NCI-H1048 (cell line): ENCODE data around the gene KRTAP10-3.
"Not testable (repeated sequence)": the region's sequence is repeated elsewhere in the genome, so short reads cannot be mapped to it uniquely, and the experiment has no call there.

Experiments
- DNase-seq: peaks from one replicate; lab custom pipeline; 2025; lab: John Stamatoyannopoulos, UW

The KRTAP10-3 gene, protein sequence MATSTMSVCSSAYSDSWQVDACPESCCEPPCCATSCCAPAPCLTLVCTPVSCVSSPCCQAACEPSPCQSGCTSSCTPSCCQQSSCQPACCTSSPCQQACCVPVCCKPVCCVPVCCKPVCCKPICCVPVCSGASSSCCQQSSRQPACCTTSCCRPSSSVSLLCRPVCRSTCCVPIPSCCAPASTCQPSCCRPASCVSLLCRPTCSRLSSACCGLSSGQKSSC

DNA sequence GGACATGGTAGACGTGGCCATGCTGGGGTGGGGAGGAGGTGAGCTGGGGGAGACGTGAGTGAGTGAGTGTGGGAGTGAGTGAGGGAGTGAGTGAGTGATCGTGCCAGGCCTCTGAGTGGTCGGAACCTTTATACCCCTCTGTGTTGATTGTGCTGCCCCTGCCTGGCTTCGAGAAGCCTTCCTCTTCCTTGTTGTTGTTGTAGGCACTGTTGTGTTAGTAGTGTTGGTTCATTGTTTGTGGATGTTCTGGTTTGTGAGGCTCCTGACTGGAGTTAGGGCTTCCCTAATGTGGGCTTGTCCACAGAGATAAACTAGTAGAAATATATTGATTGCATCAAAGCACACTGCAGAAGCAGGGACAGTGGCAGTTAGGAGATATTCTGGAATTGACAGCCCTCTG lies at the start of gene KRTAP10-3:
TSS of gene KRTAP10-3 (minus strand) at position 101 of the 400 bp plus-strand sequence. CDS start at position 21, 80 bp downstream.
- DNase-seq: no peak

DNA sequence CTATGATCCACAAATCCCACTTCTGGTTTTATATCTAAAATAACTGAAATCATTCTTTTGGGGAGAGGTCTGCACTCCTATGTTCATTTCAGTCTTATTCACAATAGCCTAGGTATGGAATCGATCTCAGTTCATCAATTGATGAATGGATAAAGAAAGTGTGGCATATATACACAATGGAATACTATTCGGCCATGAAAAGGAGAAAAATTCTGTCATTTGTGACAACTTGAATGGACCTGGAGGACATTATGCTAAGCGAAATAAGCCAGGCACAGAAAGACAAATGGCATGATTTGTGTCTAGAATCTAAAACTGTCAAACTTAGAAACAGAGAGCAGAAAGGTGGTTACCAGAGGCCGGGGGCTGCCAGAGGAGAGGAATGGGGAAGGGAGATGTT lies 47.9 kb upstream of the KRTAP10-3 start:
- DNase-seq: no peak

DNA sequence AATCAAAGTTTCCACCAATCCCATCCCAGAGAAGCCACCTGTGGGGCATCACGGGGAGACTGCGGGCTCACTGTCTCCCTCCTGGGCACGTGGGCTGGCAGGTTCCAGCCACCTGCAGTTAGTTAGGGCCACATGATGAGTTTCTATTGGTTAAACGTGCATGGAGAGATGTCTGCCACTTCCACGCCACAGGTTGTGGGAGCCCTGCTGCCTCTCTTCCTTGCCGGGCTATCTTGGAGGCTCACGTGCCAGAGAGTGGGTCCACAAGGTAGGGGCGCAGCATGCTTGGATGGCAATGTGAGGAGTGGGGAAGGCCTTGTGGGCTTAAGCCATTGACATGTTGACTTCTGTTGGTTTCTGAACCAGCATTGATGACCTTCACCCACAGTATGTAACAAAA lies 45.3 kb upstream of the KRTAP10-3 start:
- no peak for DNase-seq

DNA sequence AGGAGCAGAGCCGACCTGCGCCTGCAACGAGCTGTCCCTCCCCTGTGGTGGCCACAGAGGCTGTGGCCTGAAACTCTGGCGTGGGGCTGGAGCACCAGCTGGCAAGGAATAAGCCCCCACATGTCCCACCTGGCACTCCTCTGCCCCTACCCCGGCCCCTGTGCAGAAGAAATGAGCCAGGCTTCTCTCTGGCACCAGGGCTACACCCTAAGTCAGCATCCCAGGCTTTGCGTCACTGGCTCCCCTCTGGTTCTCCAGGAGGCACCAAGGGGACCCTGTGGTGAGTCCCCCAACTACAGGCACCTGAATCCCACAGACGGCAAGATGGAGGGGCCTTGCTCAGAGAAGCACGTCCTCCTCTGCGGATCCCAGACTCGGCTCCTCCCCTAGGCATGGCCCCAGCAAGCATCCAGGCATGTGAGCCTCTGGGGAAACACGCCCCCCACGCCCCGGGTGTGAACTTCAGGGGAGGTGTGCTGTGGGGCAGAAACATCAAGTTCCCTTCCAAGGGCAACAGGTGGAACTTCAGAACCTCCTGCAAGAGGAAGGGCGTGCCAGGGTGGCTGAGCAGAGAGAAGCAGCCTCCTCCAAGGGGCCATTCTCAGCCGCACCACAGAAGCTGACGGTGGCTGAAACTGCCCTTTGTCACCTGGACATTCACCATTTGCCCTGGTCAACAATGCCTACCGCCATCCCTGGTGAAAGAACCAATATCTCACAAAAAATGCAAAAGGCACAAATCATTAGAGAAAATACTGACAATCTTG lies 44.7 kb upstream of the KRTAP10-3 start:
- no peak for DNase-seq

DNA sequence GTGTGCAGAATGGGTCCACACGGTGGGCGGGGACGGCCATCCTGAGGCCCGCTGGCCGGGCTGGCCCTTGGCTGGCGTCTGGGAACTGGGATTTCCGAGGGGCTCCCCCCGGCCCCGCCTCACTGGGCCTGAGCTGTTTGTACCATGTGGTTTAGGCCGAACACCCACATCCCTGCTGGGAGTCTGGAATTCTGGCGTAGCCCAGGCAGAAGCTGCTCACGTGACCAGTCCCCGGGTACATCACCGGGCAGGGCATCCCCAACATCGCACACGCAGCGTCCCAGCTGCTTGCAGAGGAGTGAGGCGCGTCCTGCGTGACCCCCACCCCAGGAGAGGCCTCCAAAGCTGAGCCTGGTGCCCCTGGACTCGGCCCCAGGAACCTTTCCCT lies 43.9 kb upstream of the KRTAP10-3 start:
- no peak for DNase-seq

DNA sequence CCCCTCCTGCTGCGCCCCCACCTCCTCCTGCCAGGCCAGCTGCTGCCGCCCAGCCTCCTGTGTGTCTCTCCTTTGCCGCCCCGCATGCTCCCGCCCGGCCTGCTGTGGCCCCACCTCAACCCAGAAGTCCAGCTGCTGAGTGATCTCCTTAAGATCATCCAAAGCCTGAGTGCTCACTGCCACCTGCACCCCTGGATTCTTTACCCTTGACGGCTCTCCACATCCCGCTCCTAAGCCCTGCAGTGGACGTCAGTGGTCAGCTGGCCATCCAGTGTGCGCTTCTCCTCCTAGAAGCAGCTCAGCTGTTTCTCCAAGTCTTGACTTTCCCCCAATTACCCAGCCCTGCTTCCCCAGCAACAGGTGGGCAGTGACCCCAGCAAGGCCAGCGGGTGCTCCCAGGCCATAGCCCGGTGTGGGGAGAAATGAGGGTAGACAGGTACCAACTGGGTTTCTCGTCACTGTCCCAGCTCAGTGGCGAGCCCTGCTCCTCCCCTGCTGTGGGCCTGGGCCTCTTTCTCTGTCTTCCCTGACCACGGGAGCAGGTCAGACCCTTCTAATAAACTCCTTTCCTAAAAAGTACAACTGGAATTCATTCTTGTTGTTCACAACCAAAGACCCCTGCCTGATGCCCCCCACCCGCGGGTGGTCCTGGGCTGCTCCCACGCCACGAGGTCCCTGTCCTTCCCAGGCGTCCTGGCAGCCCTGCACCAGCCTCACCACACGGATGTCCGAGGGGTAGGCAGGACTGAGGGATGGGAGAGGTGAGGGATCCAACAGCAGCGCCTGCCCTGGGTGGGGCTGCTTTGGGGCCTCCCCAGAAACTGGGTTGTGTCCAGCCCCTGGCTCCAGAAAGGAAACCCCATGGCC lies 43.2 kb upstream of the KRTAP10-3 start:
- DNase-seq: no peak

DNA sequence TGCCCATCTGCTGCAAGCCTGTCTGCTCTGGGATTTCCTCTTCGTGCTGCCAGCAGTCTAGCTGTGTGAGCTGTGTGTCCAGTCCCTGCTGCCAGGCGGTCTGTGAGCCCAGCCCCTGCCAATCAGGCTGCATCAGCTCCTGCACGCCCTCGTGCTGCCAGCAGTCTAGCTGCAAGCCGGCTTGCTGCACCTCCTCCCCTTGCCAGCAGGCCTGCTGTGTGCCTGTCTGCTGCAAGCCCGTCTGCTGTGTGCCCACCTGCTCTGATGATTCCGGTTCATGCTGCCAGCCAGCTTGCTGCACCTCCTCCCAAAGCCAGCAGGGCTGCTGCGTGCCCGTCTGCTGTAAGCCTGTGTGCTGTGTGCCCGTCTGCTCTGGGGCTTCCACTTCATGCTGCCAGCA lies 42.5 kb upstream of the KRTAP10-3 start:
- not testable (repeated sequence) for DNase-seq

DNA sequence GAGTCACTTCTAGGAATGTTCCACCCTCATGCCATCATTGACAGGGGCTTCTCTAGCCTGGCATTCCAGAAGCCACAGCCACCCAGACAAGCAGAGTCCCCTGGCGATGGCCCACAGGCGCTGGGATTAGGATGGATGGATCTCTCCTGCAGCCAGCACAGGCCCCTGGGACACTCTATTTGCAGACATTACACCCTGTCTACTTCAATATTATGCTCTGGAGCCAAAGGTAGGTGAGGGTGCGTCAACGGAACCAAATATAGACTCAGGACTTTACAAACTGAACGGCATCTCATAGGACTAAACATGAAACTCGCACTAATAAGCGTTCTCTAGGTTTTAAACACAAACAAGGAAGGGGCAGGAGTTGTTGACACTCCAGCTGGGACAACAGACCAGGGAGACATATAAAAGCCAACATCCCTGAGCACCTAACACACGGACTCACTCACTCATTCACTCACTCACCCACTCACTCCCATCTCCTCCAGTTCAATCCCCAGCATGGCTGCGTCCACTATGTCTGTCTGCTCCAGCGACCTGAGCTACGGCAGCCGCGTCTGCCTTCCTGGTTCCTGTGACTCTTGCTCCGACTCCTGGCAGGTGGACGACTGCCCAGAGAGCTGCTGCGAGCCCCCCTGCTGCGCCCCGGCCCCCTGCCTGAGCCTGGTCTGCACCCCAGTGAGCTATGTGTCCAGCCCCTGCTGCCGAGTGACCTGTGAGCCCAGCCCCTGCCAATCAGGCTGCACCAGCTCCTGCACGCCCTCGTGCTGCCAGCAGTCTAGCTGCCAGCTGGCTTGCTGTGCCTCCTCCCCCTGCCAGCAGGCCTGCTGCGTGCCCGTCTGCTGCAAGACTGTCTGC lies 41.8 kb upstream of the KRTAP10-3 start, which contains the start of gene KRTAP10-7:
TSS of gene KRTAP10-7 (plus strand) at position 480 of the 861 bp plus-strand sequence. CDS start at position 505, 25 bp downstream.
- DNase-seq: not testable (repeated sequence)

DNA sequence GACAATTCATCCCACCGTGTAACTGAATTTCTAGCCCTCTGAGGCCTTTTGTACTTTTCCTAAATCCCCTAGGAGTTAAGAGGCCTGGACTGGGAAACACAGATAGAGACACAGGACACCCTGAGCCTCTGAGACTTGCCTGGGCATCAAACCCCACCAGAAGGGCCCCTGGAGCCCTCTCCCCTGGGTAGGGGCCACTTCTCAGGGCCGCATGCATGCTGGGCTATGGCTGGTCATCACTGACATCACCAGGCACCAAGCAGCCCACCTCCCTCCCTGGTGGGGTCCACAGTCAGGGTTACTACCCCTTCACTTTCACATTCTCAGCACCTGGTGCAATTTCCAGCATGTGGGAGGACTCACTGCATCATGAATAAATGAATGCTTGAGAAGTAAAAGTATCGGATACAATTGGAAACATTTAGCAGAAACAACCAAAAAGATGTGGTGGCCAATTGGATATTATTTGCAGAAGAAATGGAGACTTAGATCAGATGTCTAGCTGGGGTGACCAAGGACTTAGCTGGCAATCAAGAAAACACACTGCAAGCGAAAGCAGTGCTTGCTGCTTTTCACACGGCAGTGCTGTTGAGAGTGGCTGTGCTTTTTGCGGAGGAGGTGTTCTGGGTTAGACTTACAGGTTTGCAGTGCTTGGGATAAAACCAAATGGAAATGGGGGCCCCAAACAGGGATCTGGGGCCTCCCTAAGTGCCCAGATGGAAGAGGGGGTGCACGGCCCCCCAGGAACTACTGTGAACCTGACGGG lies 40.9 kb upstream of the KRTAP10-3 start:
- no peak for DNase-seq

DNA sequence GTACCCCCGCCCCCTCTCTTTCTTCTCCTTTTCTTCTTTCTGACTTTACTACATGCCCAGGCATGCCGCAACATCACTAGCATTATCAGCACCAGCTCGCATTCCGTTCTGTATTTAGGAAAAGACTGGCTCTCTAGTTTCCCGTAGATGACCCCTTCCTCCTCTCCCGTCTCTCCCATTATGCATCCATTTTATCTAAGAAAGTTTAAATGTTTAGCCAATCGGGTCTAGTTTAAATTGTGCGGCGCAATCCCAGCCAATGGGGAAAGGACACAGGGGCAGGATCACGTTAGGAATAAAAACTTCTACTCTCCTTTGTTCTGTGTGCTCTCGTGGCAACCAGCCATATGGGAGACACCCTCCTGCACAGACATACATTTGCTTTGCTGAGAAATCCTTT lies 39.5 kb upstream of the KRTAP10-3 start:
- no peak for DNase-seq

DNA sequence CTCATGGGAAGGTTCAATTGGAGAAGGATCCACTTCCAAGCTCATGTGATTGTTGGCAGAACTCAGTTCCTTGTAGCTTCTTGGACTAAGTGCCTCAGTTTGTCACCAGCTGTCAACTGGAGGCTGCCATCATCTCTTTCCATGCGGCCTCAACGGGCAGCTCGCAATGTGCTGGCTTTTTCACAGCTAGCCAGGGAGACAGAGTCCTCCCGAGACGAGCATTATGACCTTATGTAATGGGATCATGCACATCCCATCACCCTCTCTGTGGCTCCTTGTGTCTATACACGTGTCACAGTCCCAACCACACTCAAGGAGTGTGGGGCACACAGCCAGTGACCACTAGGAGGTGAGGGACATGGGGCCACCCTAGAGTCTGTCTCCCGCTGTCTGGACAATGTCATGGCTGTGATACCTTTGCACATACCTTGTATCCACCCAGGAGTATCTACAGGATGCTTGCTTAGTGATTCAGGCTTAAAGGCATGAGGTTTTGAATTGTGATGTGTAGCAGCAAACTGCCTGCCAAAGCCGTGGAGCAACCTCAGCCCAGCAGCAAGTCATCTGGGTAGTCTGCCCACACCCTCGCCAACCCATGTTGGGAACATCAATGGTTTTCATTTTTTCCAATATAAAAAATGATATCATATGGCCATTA lies 37.6 kb upstream of the KRTAP10-3 start:
- DNase-seq: no peak

DNA sequence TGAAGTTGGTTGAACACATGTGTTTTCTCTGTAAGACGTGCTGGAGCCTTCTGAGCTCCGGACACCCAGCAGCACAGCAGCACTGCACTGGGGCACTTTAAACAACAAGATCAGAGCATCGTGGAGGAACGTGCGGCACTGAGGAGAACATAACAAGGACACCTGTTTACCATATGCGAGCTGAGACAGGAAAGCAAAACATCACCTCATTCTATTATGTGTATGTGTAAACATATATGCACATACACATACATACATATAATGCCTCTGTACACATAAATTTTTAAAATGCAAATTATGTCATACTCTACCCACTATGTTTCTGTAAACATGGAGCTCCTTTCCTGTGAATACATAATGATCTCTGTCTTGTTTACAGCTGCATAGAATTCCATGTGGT lies 36.9 kb upstream of the KRTAP10-3 start:
- DNase-seq: no peak

DNA sequence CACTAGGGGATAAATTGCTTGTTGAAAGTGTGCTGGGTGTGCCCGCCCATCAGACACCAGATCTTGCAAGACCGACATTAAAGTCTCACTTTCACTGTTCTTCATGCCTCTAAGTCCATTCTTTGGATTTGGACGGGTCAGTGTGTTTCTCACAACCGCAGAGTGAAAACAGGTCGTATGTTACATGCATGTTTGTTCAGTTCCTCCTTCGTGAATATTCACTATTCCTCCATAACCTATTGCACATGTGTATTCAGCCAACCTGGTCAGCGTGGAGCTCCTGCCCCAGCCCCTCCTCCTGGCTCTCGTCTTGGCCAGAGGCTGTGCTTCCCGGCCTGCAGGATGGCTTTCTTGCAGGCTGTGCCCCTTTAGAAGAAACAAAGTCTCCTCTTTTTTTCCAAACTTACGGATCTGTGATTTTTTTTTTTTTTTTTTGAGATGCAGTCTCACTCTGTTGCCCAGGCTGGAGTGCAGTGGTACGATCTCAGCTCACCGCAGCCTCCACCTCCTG lies 35.9 kb upstream of the KRTAP10-3 start:
- DNase-seq: no peak

DNA sequence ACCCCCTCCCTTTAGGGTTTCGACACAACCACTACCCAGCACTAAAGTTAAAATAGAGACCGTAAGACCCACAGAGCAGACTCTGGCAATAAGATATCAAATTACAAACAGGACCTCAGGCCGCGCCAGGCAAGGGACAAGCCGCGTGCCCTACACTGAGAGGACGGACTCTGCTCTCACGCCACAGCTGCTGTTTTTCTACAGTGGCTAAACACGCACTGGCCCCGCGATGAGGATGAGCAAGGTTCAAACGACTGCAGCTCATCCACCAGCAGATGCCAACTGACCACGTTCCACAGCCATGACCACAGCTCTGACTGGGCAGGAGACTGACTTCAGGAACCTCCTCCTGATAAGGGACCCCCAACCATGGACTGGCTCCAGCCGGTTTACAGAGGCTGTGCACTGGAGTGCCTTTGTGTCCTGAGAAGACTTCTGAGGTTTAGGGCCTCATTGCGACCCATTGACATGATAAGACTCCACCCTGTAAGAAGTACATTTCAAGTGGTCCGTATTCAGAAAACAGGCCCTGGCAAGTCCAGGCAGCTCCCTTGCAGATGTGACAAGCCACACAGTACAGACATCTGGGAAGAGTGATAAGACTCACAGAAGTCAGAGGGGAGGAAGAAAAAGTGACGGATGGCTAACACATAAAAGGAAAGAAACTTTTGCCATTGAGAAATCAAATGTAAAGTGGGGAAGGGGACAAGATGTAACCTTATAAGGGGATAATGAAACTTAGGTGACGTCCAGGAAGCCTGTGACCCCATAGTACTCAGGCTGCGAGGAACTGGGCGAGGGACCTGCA lies 35.2 kb upstream of the KRTAP10-3 start:
- no peak for DNase-seq

DNA sequence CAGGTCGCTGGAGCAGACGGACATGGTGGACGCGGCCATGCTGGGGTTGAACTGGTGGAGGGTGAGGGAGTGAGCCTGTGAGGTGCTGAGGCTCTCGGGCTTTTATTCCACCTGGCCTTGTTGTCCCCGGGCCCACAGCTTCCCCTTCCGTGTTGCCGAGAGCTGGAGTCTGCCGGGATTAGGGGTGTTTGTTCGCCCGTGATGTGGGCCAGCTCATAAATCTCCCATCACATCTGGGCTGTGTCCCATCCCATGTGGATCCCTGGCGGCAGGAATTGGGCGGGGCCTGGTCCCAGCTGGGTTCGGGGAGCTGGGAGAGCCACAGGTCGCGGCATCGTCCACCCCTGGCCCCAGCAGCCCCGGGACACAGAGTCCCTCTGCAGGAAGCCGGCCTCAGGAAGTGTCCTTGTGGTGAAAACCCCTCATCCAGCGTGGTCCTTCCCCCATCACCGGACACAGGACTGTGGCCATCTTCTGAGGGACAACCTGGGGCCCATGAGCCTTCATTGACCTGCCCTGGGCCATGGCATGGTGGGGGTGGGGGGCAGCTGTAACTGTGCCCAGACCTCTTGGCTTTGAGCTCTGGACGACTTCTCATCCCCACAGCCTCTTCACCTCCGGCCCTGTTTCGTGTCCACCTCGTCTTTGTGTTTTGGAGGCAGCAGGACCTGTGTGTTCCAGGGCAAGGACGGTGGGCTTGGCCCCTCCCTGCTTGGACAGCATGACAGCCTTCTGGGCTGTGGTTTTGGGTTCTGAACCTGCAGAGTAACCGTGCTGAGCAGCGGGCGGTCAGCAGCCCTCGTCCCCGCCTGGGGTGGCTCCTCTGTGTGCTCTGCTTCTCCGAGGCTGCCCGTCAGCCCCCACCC lies 34.1 kb upstream of the KRTAP10-3 start, which contains the start of gene KRTAP10-6:
TSS of gene KRTAP10-6 (minus strand) at position 60 of the 866 bp plus-strand sequence. CDS start at position 39, 21 bp downstream.
- DNase-seq: no peak

DNA sequence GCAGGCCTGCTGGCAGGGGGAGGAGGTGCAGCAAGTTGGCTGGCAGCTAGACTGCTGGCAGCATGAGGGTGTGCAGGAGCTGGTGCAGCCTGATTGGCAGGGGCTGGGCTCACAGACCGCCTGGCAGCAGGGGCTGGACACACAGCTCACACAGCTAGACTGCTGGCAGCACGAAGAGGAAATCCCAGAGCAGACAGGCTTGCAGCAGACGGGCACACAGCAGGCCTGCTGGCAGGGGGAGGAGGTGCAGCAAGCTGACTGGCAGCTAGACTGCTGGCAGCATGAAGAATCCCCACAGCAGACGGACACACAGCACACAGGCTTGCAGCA lies 33.2 kb upstream of the KRTAP10-3 start:
- not testable (repeated sequence) for DNase-seq

DNA sequence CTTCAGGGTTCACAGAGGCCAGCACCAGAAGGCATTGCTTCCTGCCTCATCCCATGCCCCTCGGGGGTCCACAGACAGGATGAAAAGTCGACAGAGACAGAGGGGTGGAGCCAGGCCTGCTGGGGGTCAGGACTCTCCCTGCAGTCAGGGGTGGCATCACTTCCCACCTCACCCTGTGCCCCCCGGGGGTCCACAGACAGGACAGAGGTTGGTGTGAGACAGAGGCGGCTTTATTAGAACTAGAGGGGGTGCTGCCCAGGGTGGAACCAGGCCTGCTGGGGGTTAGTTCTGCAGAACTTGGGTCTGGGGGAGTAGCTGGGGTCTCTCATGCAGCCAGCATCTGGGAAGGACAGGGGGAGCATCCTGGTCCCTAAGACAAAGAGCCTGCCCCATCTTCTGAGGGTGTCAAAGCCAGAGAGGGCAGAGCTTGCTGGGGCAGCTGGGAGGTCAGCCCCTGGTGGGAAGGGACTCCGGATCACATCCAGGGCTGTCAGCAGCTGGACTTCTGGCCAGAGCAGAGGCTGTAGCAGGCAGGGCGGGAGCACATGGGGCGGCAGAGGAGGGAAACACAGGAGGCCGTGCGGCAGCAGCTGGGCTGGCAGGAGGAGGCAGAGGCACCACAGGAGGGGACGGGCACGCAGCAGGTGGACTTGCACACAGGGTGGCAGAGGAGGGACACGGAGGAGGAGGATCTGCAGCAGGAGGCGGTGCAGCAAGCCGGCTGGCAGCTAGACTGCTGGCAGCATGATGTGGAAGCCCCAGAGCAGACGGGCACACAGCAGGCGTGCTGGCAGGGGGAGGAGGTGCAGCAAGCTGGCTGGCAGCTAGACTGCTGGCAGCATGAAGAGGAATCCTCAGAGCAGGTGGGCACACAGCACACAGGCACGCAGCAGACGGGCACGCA lies 32.6 kb upstream of the KRTAP10-3 start:
- not testable (repeated sequence) for DNase-seq
